Measurements from ENCODE around the gene TBX1. TPM values are rescaled to one million over a fixed set of nuclear protein-coding genes. Genes with fewer than 3 reads are reported as not detected.

The TBX1 gene
- total and polyA plus RNA-seq, 4 donors, result 1.1 to 7.8 (median 4.0) TPM

- WGBS, 2 donors, result 54 to 67% methylated on average over 5 to 6 of the region's 6 CpGs
- H3K4me3 ChIP-seq (ENCODE audit: low read length in 2 of 2), result no peak overlapping the region
- no peak for ATAC-seq (ENCODE audit: low FRiP score)
- H3K27me3 ChIP-seq (ENCODE audit: control insufficient read depth in 1 of 2, insufficient read depth in 2 of 2, low read length in 1 of 2), result no peaks in the 10 kb centered on the region
- no peak for DNase-seq
- no peaks in the 10 kb centered on the region for H3K4me1 ChIP-seq (ENCODE audit: control insufficient read depth in 1 of 2, insufficient read depth in 2 of 2, low read length in 2 of 2)
- H3K36me3 ChIP-seq (ENCODE audit: control insufficient read depth in 1 of 2, insufficient read depth in 2 of 2, low read length in 1 of 2), result no peaks in the 10 kb centered on the region
- intact Hi-C loops (cut with DNase I), result no loop called here
- no peaks in the 10 kb centered on the region for H3K9me3 ChIP-seq (ENCODE audit: control insufficient read depth, low read length)
- no peak overlapping the region for H3K27ac ChIP-seq (ENCODE audit: low read depth in 1 of 2, low read length in 2 of 2)
Measured at GRCh38 chr22:19728271-19728670, 32.3 kb upstream of the TBX1 start.

- no peaks in the 10 kb centered on the region for H3K27me3 ChIP-seq (ENCODE audit: control insufficient read depth in 1 of 2, insufficient read depth in 2 of 2, low read length in 1 of 2)
- DNase-seq (no peak), ATAC-seq (ENCODE audit: low FRiP score) (no peak)
- no peaks in the 10 kb centered on the region for H3K9me3 ChIP-seq (ENCODE audit: control insufficient read depth, low read length)
- intact Hi-C loops (cut with DNase I), result no loop called here
- WGBS, 2 donors, result 82 to 85% methylated on average over 10 of the region's 10 CpGs
- H3K4me3 ChIP-seq (ENCODE audit: low read length in 2 of 2), result no peak overlapping the region
- no peaks in the 10 kb centered on the region for H3K36me3 ChIP-seq (ENCODE audit: control insufficient read depth in 1 of 2, insufficient read depth in 2 of 2, low read length in 1 of 2)
- no peak overlapping the region for H3K27ac ChIP-seq (ENCODE audit: low read depth in 1 of 2, low read length in 2 of 2)
- no peaks in the 10 kb centered on the region for H3K4me1 ChIP-seq (ENCODE audit: control insufficient read depth in 1 of 2, insufficient read depth in 2 of 2, low read length in 2 of 2)
Measured at GRCh38 chr22:19728836-19729235, 31.7 kb upstream of the TBX1 start.

GRCh38 chr22:19729507-19729906, 31.1 kb upstream of the TBX1 start:
- intact Hi-C loops (cut with DNase I), result no loop called here
- H3K27ac ChIP-seq (ENCODE audit: low read depth in 1 of 2, low read length in 2 of 2), result no peak overlapping the region
- H3K4me3 ChIP-seq (ENCODE audit: low read length in 2 of 2), result no peak overlapping the region
- no peaks in the 10 kb centered on the region for H3K4me1 ChIP-seq (ENCODE audit: control insufficient read depth in 1 of 2, insufficient read depth in 2 of 2, low read length in 2 of 2)
- no peaks in the 10 kb centered on the region for H3K9me3 ChIP-seq (ENCODE audit: control insufficient read depth, low read length)
- H3K27me3 ChIP-seq (ENCODE audit: control insufficient read depth in 1 of 2, insufficient read depth in 2 of 2, low read length in 1 of 2), result no peaks in the 10 kb centered on the region
- WGBS, 2 donors, result 81 to 87% methylated on average over 9 of the region's 9 CpGs
- no peak for ATAC-seq (ENCODE audit: low FRiP score)
- no peak for DNase-seq
- H3K36me3 ChIP-seq (ENCODE audit: control insufficient read depth in 1 of 2, insufficient read depth in 2 of 2, low read length in 1 of 2), result no peaks in the 10 kb centered on the region

- Histone ChIP-seq H3K4me1 (ENCODE audit: control insufficient read depth in 1 of 2, insufficient read depth in 2 of 2, low read length in 2 of 2) (no peaks in the 10 kb centered on the region), H3K27me3 (ENCODE audit: control insufficient read depth in 1 of 2, insufficient read depth in 2 of 2, low read length in 1 of 2) (no peaks in the 10 kb centered on the region), H3K27ac (ENCODE audit: low read depth in 1 of 2, low read length in 2 of 2) (no peak overlapping the region), H3K4me3 (ENCODE audit: low read length in 2 of 2) (no peak overlapping the region), H3K36me3 (ENCODE audit: control insufficient read depth in 1 of 2, insufficient read depth in 2 of 2, low read length in 1 of 2) (no peaks in the 10 kb centered on the region), H3K9me3 (ENCODE audit: control insufficient read depth, low read length) (no peaks in the 10 kb centered on the region)
- WGBS, 2 donors, result 87 to 96% methylated on average over 8 of the region's 8 CpGs
- peak; percentile 29 for ATAC-seq (ENCODE audit: low FRiP score)
- DNase-seq, result no peak
- intact Hi-C loops (cut with DNase I), result loop anchor here (1.0 to 2.0 kb wide), 2 partner anchors 180 to 181 kb away; no protein-coding TSS in a partner anchor
Measured at GRCh38 chr22:19730198-19730597, 30.4 kb upstream of the TBX1 start.

- intact Hi-C loops (cut with DNase I), result loop anchor here (1.0 to 2.0 kb wide), 2 partner anchors 179 to 180 kb away; no protein-coding TSS in a partner anchor
- DNase-seq (peak; percentile 90 to 97), ATAC-seq (ENCODE audit: low FRiP score) (peak; percentile 89)
- Histone ChIP-seq H3K4me1 (ENCODE audit: control insufficient read depth in 1 of 2, insufficient read depth in 2 of 2, low read length in 2 of 2) (no peaks in the 10 kb centered on the region), H3K4me3 (ENCODE audit: low read length in 2 of 2) (no peak overlapping the region), H3K9me3 (ENCODE audit: control insufficient read depth, low read length) (no peaks in the 10 kb centered on the region), H3K27ac (ENCODE audit: low read depth in 1 of 2, low read length in 2 of 2) (no peak overlapping the region), H3K36me3 (ENCODE audit: control insufficient read depth in 1 of 2, insufficient read depth in 2 of 2, low read length in 1 of 2) (no peaks in the 10 kb centered on the region), H3K27me3 (ENCODE audit: control insufficient read depth in 1 of 2, insufficient read depth in 2 of 2, low read length in 1 of 2) (no peaks in the 10 kb centered on the region)
- 4% methylated on average over 44 to 48 of the region's 48 CpGs for WGBS, 2 donors
Measured at GRCh38 chr22:19730655-19731360, 29.8 kb upstream of the TBX1 start.

- peak; percentile 12 for ATAC-seq (ENCODE audit: low FRiP score)
- H3K27ac ChIP-seq (ENCODE audit: low read depth in 1 of 2, low read length in 2 of 2), result no peak overlapping the region
- DNase-seq, result no peak
- H3K9me3 ChIP-seq (ENCODE audit: control insufficient read depth, low read length), result no peaks in the 10 kb centered on the region
- no peaks in the 10 kb centered on the region for H3K36me3 ChIP-seq (ENCODE audit: control insufficient read depth in 1 of 2, insufficient read depth in 2 of 2, low read length in 1 of 2)
- WGBS, 2 donors, result 69% methylated on average over 21 of the region's 21 CpGs
- H3K27me3 ChIP-seq (ENCODE audit: control insufficient read depth in 1 of 2, insufficient read depth in 2 of 2, low read length in 1 of 2), result no peaks in the 10 kb centered on the region
- no peak overlapping the region for H3K4me3 ChIP-seq (ENCODE audit: low read length in 2 of 2)
- intact Hi-C loops (cut with DNase I), result loop anchor here in 1 of 2 donors (2.0 kb wide), 1 partner anchor 179 kb away; no protein-coding TSS in a partner anchor
- H3K4me1 ChIP-seq (ENCODE audit: control insufficient read depth in 1 of 2, insufficient read depth in 2 of 2, low read length in 2 of 2), result no peaks in the 10 kb centered on the region
Measured at GRCh38 chr22:19731361-19732135, 29.0 kb upstream of the TBX1 start.

- H3K27me3 ChIP-seq (ENCODE audit: control insufficient read depth in 1 of 2, insufficient read depth in 2 of 2, low read length in 1 of 2), result no peaks in the 10 kb centered on the region
- DNase-seq, result no peak
- no peaks in the 10 kb centered on the region for H3K36me3 ChIP-seq (ENCODE audit: control insufficient read depth in 1 of 2, insufficient read depth in 2 of 2, low read length in 1 of 2)
- no peaks in the 10 kb centered on the region for H3K4me1 ChIP-seq (ENCODE audit: control insufficient read depth in 1 of 2, insufficient read depth in 2 of 2, low read length in 2 of 2)
- no peaks in the 10 kb centered on the region for H3K9me3 ChIP-seq (ENCODE audit: control insufficient read depth, low read length)
- ATAC-seq (ENCODE audit: low FRiP score), result no peak
- H3K4me3 ChIP-seq (ENCODE audit: low read length in 2 of 2), result no peak overlapping the region
- WGBS, 2 donors, result 92 to 95% methylated on average over 10 of the region's 10 CpGs
- intact Hi-C loops (cut with DNase I), result no loop called here
- no peak overlapping the region for H3K27ac ChIP-seq (ENCODE audit: low read depth in 1 of 2, low read length in 2 of 2)
Measured at GRCh38 chr22:19732403-19733113, 28.0 kb upstream of the TBX1 start.

GRCh38 chr22:19733755-19734154, 26.8 kb upstream of the TBX1 start:
- Histone ChIP-seq H3K36me3 (ENCODE audit: control insufficient read depth in 1 of 2, insufficient read depth in 2 of 2, low read length in 1 of 2) (no peaks in the 10 kb centered on the region), H3K9me3 (ENCODE audit: control insufficient read depth, low read length) (no peaks in the 10 kb centered on the region), H3K27ac (ENCODE audit: low read depth in 1 of 2, low read length in 2 of 2) (no peak overlapping the region), H3K4me3 (ENCODE audit: low read length in 2 of 2) (no peak overlapping the region), H3K27me3 (ENCODE audit: control insufficient read depth in 1 of 2, insufficient read depth in 2 of 2, low read length in 1 of 2) (no peaks in the 10 kb centered on the region), H3K4me1 (ENCODE audit: control insufficient read depth in 1 of 2, insufficient read depth in 2 of 2, low read length in 2 of 2) (no peaks in the 10 kb centered on the region)
- WGBS, 2 donors, result 76 to 83% methylated on average over 5 of the region's 5 CpGs
- intact Hi-C loops (cut with DNase I), result no loop called here
- DNase-seq, result no peak
- no peak for ATAC-seq (ENCODE audit: low FRiP score)

All from aorta (tissue), 5 donors.